GM23338 (cell line): ENCODE data around the gene FUT4. TPM values are rescaled to one million over a fixed set of nuclear protein-coding genes. Genes with fewer than 3 reads are reported as not detected.

ENCODE experiments used
- ATAC-seq: fragments of 200-7000 bp; cut with Tn5 transposase; 3 replicates; pipeline ENCODE4 v1.9.1; 2020
- DNase-seq: peaks from one replicate; pipeline ENCODE4 v3.0.0-alpha.2; 2015; ENCODE audit warnings: low spot score
- H2AFZ ChIP-seq: fragments of 200-600 bp; sonication (generic); 2 replicates; pipeline ENCODE4 v1.8.0; 2016; ENCODE audit warnings: antibody characterized with exemption, mild to moderate bottlenecking, moderate library complexity
- H3F3A ChIP-seq: fragments of 200-600 bp; sonication (generic); replicated peaks from 2 replicates; pipeline ENCODE4 v1.8.0; 2017; ENCODE audit warnings: antibody characterized with exemption, mixed run types, low read depth
- H3K27ac ChIP-seq: fragments of 200-600 bp; sonication (generic); 2 replicates; pipeline ENCODE4 v1.6.1; 2016; ENCODE audit warnings: low read depth
- H3K27me3 ChIP-seq: fragments of 200-600 bp; sonication (generic); 2 replicates; pipeline ENCODE4 v1.8.0; 2016; ENCODE audit warnings: mild to moderate bottlenecking, mixed run types, moderate library complexity; ENCODE audit not compliant: insufficient read depth
- H3K36me3 ChIP-seq: fragments of 200-600 bp; sonication (generic); 2 replicates; pipeline ENCODE4 v1.8.0; 2016; ENCODE audit warnings: mild to moderate bottlenecking; ENCODE audit not compliant: insufficient read depth
- H3K4me1 ChIP-seq: fragments of 200-600 bp; sonication (generic); 2 replicates; pipeline ENCODE4 v1.8.0; 2016; ENCODE audit warnings: mild to moderate bottlenecking, moderate library complexity; ENCODE audit not compliant: insufficient read depth
- H3K4me2 ChIP-seq: fragments of 200-600 bp; sonication (generic); 2 replicates; pipeline ENCODE4 v1.7.1; 2017; ENCODE audit warnings: mixed run types
- H3K4me3 ChIP-seq: fragments of 200-600 bp; sonication (generic); 2 replicates; pipeline ENCODE4 v1.6.1; 2016; ENCODE audit warnings: mixed run types
- H3K79me2 ChIP-seq: fragments of 200-600 bp; sonication (generic); replicated peaks from 2 replicates; pipeline ENCODE4 v1.8.0; 2017; ENCODE audit warnings: mild to moderate bottlenecking; ENCODE audit not compliant: insufficient read depth
- H3K9me2 ChIP-seq: fragments of 200-600 bp; sonication (generic); 2 replicates; pipeline ENCODE4 v1.8.0; 2017; ENCODE audit not compliant: insufficient read depth
- H4K20me1 ChIP-seq: fragments of 200-600 bp; sonication (generic); replicated peaks from 2 replicates; pipeline ENCODE4 v1.8.0; 2017; ENCODE audit warnings: mild to moderate bottlenecking; ENCODE audit not compliant: insufficient read depth
- H3K27ac Mint-ChIP-seq: 2 replicates; pipeline ENCODE4 v1.8.0; 2020; ENCODE audit warnings: inconsistent platforms, mild to moderate bottlenecking, moderate library complexity, mixed read lengths
- H3K27me3 Mint-ChIP-seq: 3 replicates; pipeline ENCODE4 v1.8.0; 2022; ENCODE audit warnings: low read depth, mild to moderate bottlenecking, moderate library complexity, mixed read lengths, inconsistent platforms; ENCODE audit not compliant: insufficient read depth, poor library complexity
- H3K36me3 Mint-ChIP-seq: 3 replicates; pipeline ENCODE4 v1.8.0; 2021; ENCODE audit warnings: low read depth, mild to moderate bottlenecking, inconsistent platforms, moderate library complexity, mixed read lengths
- H3K4me1 Mint-ChIP-seq: 3 replicates; pipeline ENCODE4 v1.8.0; 2020; ENCODE audit warnings: mild to moderate bottlenecking, inconsistent platforms, mixed read lengths
- H3K4me3 Mint-ChIP-seq: 3 replicates; pipeline ENCODE4 v1.8.0; 2021; ENCODE audit warnings: moderate library complexity, mild to moderate bottlenecking, inconsistent platforms, mixed read lengths
- H3K9me3 Mint-ChIP-seq: 3 replicates; pipeline ENCODE4 v1.8.0; 2020; ENCODE audit warnings: moderate library complexity, mild to moderate bottlenecking, inconsistent platforms, mixed read lengths
- CREB1 ChIP-seq: fragments of 250-450 bp; sonication (Bioruptor Pico); IDR thresholded peaks from 2 replicates; pipeline ENCODE4 v1.5.0; 2020; ENCODE audit warnings: low read depth, mild to moderate bottlenecking, moderate library complexity
- ETS1 ChIP-seq: IDR thresholded peaks from 2 replicates; pipeline ENCODE4 v1.6.1; 2016; ENCODE audit warnings: antibody characterized with exemption
- EZH2 ChIP-seq: fragments of 200-600 bp; sonication (generic); IDR thresholded peaks from one replicate; pipeline ENCODE4 v1.8.0; 2017; ENCODE audit warnings: antibody characterized with exemption, mild to moderate bottlenecking, low read depth; ENCODE audit not compliant: unreplicated experiment
- EZH2phosphoT487 ChIP-seq: fragments of 200-600 bp; sonication (generic); IDR thresholded peaks from one replicate; pipeline ENCODE4 v1.8.1; 2018; ENCODE audit warnings: antibody characterized with exemption; ENCODE audit not compliant: unreplicated experiment
- JUNB ChIP-seq: IDR thresholded peaks from one replicate; pipeline ENCODE4 v1.6.1; 2016; ENCODE audit warnings: antibody characterized with exemption; ENCODE audit not compliant: unreplicated experiment
- ZNF331 ChIP-seq: fragments of 250-450 bp; sonication (Bioruptor Pico); IDR thresholded peaks from 2 replicates; pipeline ENCODE4 v1.5.0; 2020; ENCODE audit warnings: low read depth, mild to moderate bottlenecking, moderate library complexity
- ZNF462 ChIP-seq: fragments of 250-450 bp; sonication (Bioruptor Pico); IDR thresholded peaks from 2 replicates; pipeline ENCODE4 v1.5.0; 2020; ENCODE audit warnings: mild to moderate bottlenecking, moderate library complexity
- polyA plus RNA-seq: library from polyadenylated mRNA; unstranded; fragments of >200 nt; fragmentation: Nextera tagmentation; extraction: Ambion mirVana; gene quantifications from 2 replicates; pipeline ENCODE4 v1.2.1, GENCODE V29; 2016
- total RNA-seq: library from RNA; depleted of rRNA; stranded (reverse); fragments of >200 nt; shearing (Covaris generic); gene quantifications from 2 replicates; pipeline ENCODE4 v1.2.3, GENCODE V29; 2014

FUT4 gene
- total and polyA plus RNA-seq, 2 experiments from 2014 or later, result 2.4 to 7.4 TPM

GRCh38 chr11:94558468-94558867, 14.7 kb downstream of the FUT4 start (continued):
- TF ChIP-seq ZNF462 (CRISPR knock-in tag) (no peak), EZH2 (no peak), CREB1 (CRISPR knock-in tag) (no peak), ZNF331 (CRISPR knock-in tag) (no peak)

- DNase-seq, result no peak
- peaks cover 13% of the 10 kb centered on the region; the same call in 2 of the 3 replicates for H3K4me1 Mint-ChIP-seq
- H3K9me2 ChIP-seq, result no peaks in the 10 kb centered on the region
Observed at GRCh38 chr11:94558932-94559331, 15.2 kb downstream of the FUT4 start.

More at GRCh38 chr11:94558932-94559331, 15.2 kb downstream of the FUT4 start:
- TF ChIP-seq ETS1 (no peak), JUNB (no peak), EZH2phosphoT487 (no peak)
- H3K9me3 Mint-ChIP-seq, result no peaks in the 10 kb centered on the region
- H3K27me3 Mint-ChIP-seq, result peaks cover 2% of the 10 kb centered on the region
- no peak overlapping the region for H2AFZ ChIP-seq
- no peak overlapping the region for H3K27ac ChIP-seq
- H3K4me3 Mint-ChIP-seq, result no peak overlapping the region
- no peaks in the 10 kb centered on the region for H3K27me3 ChIP-seq
- no peak for ATAC-seq
- no peaks in the 10 kb centered on the region for H3K36me3 Mint-ChIP-seq
- H3F3A ChIP-seq, result no peaks in the 10 kb centered on the region
- no peak overlapping the region for H3K27ac Mint-ChIP-seq
- H3K4me1 ChIP-seq, result no peaks in the 10 kb centered on the region
- no peaks in the 10 kb centered on the region for H4K20me1 ChIP-seq
- H3K79me2 ChIP-seq, result no peaks in the 10 kb centered on the region
- no peaks in the 10 kb centered on the region for H3K36me3 ChIP-seq
- H3K4me3 ChIP-seq, result no peak overlapping the region
- no peak overlapping the region for H3K4me2 ChIP-seq
